Renal pelvis (tissue), 4 donors: ENCODE measurements around the gene TSPAN32. TPM values are rescaled to one million over a fixed set of nuclear protein-coding genes. Genes with fewer than 3 reads are reported as not detected.
A peak's percentile ranks its signal among the peaks of the same experiment; 100 is the strongest.

Experiments
- DNase-seq: peaks from one replicate; pipeline ENCODE4 v3.0.0-alpha.2; 2013
- polyA plus RNA-seq, 3 donors: library from polyadenylated mRNA; unstranded; fragments of 120-200 nt; gene quantifications; one replicate each; pipeline ENCODE4 v1.2.1, GENCODE V29; 2013; ENCODE audit not compliant: insufficient read length in 3 of 3

The TSPAN32 gene
- polyA plus RNA-seq, 3 donors: 1.7 to 2.8 (median 1.9) TPM

- no peak for DNase-seq
Measured at GRCh38 chr11:2266586-2267305, 35.1 kb upstream of the TSPAN32 start.

- DNase-seq: no peak
Measured at GRCh38 chr11:2267306-2267850, 34.4 kb upstream of the TSPAN32 start.

- DNase-seq: no peak
Measured at GRCh38 chr11:2267851-2268728, 33.7 kb upstream of the TSPAN32 start.

- no peak for DNase-seq
Measured at GRCh38 chr11:2268729-2269600, 32.8 kb upstream of the TSPAN32 start.

- peak; percentile 75 for DNase-seq
Measured at GRCh38 chr11:2269601-2270321, 32.1 kb upstream of the TSPAN32 start.

GRCh38 chr11:2270322-2271076, 31.3 kb upstream of the TSPAN32 start, which contains the start of gene ASCL2:
Gene ASCL2, minus strand, starts transcription at chr11:2270588. Its CDS starts 256 bp downstream, at chr11:2270332.
- DNase-seq: no peak

- no peak for DNase-seq
Measured at GRCh38 chr11:2271077-2271326, 30.8 kb upstream of the TSPAN32 start.

GRCh38 chr11:2271327-2272227, 30.2 kb upstream of the TSPAN32 start:
- no peak for DNase-seq

- no peak for DNase-seq
Measured at GRCh38 chr11:2272228-2272945, 29.4 kb upstream of the TSPAN32 start.

- DNase-seq: no peak
Measured at GRCh38 chr11:2272946-2273280, 28.9 kb upstream of the TSPAN32 start.

GRCh38 chr11:2273311-2273710, 28.5 kb upstream of the TSPAN32 start:
- DNase-seq: no peak

- no peak for DNase-seq
Measured at GRCh38 chr11:2273771-2274170, 28.0 kb upstream of the TSPAN32 start.

- no peak for DNase-seq
Measured at GRCh38 chr11:2275334-2276279, 26.2 kb upstream of the TSPAN32 start.

- no peak for DNase-seq
Measured at GRCh38 chr11:2276280-2277007, 25.4 kb upstream of the TSPAN32 start.

GRCh38 chr11:2277008-2277346, 24.8 kb upstream of the TSPAN32 start:
- DNase-seq: no peak

GRCh38 chr11:2277933-2278523, 23.8 kb upstream of the TSPAN32 start:
- DNase-seq: no peak

- no peak for DNase-seq
Measured at GRCh38 chr11:2280208-2280607, 21.6 kb upstream of the TSPAN32 start.
